ENCODE results near the gene KRT78.
"Not testable (repeated sequence)": the region's sequence is repeated elsewhere in the genome, so short reads cannot be mapped to it uniquely, and the experiment has no call there.

The KRT78 gene

GRCh38 chr12:52891044-52891443 lies 42.2 kb upstream of the KRT78 start:
- no peak for TF ChIP-seq ZNF384 (IDR thresholded peaks at IDR 0.05)
- TF ChIP-seq SUZ12 (IDR thresholded peaks at IDR 0.05) = no peak
- no peak for TF ChIP-seq NFRKB (IDR thresholded peaks at IDR 0.05)
- no peak for TF ChIP-seq PKNOX1 (IDR thresholded peaks at IDR 0.05)
- no peak for TF ChIP-seq LEF1 (IDR thresholded peaks at IDR 0.05; ENCODE audit: borderline replicate concordance)
- TF ChIP-seq FOXK2 (IDR thresholded peaks at IDR 0.05) = no peak
- TF ChIP-seq SP1 (IDR thresholded peaks at IDR 0.05) = no peak
- TF ChIP-seq BHLHE40 (IDR thresholded peaks at IDR 0.05; ENCODE audit: borderline replicate concordance) = no peak
- no peak for TF ChIP-seq FOXM1 (IDR thresholded peaks at IDR 0.05; ENCODE audit: borderline replicate concordance)
- no peak for TF ChIP-seq FOXA1 (IDR thresholded peaks at IDR 0.05)
- no peak for TF ChIP-seq CTBP1 (IDR thresholded peaks at IDR 0.05; ENCODE audit: borderline replicate concordance)
- no peak for DNase-seq (ENCODE audit: extremely low spot score)
- ChIA-PET CTCF (no interaction called here), POLR2A (no interaction called here)

- no peak for DNase-seq (ENCODE audit: extremely low spot score)
- ChIA-PET POLR2A (no interaction called here), CTCF (interaction anchor here (1.7 kb wide), 1 partner anchor 90 kb away, joined by 12 read pairs; no protein-coding TSS in a partner anchor)
- TF ChIP-seq SP1 (IDR thresholded peaks at IDR 0.05) (no peak), SUZ12 (IDR thresholded peaks at IDR 0.05) (no peak), ZNF384 (IDR thresholded peaks at IDR 0.05) (no peak), BHLHE40 (IDR thresholded peaks at IDR 0.05; ENCODE audit: borderline replicate concordance) (no peak), TARDBP (IDR thresholded peaks at IDR 0.05) (no peak), FOXK2 (IDR thresholded peaks at IDR 0.05) (no peak), LEF1 (IDR thresholded peaks at IDR 0.05; ENCODE audit: borderline replicate concordance) (no peak), ELF4 (IDR thresholded peaks at IDR 0.05) (no peak), NFRKB (IDR thresholded peaks at IDR 0.05) (no peak), HDGF (IDR thresholded peaks at IDR 0.05; ENCODE audit: borderline replicate concordance) (no peak), L3MBTL2 (conservative IDR thresholded peaks at IDR 0.05) (no peak), ARNT (IDR thresholded peaks at IDR 0.05) (no peak)
Observed at GRCh38 chr12:52890417-52890816, 41.6 kb upstream of the KRT78 start.

GRCh38 chr12:52884526-52885293 lies 35.9 kb upstream of the KRT78 start:
- TF ChIP-seq HDGF (IDR thresholded peaks at IDR 0.05; ENCODE audit: borderline replicate concordance) = no peak
- TF ChIP-seq BHLHE40 (IDR thresholded peaks at IDR 0.05; ENCODE audit: borderline replicate concordance) = no peak
- no peak for TF ChIP-seq SP1 (IDR thresholded peaks at IDR 0.05)
- no peak for TF ChIP-seq FOXK2 (IDR thresholded peaks at IDR 0.05)
- no peak for TF ChIP-seq TARDBP (IDR thresholded peaks at IDR 0.05)
- no peak for TF ChIP-seq CTBP1 (IDR thresholded peaks at IDR 0.05; ENCODE audit: borderline replicate concordance)
- TF ChIP-seq FOXM1 (IDR thresholded peaks at IDR 0.05; ENCODE audit: borderline replicate concordance) = no peak
- TF ChIP-seq LEF1 (IDR thresholded peaks at IDR 0.05; ENCODE audit: borderline replicate concordance) = no peak
- no peak for TF ChIP-seq NFRKB (IDR thresholded peaks at IDR 0.05)
- ChIA-PET CTCF (interaction anchor here (0.5 to 7.7 kb wide), 39 partner anchors 9 to 1956 kb away, joined by 3 to 231 read pairs (median 4); partner anchors contain the start of genes EIF4B, KRT18 and KRT8), POLR2A (interaction anchor here (2.0 kb wide), 1 partner anchor 95 kb away, joined by 13 read pairs; no protein-coding TSS in a partner anchor)
- peak; percentile 81 for DNase-seq (ENCODE audit: extremely low spot score)

GRCh38 chr12:52880499-52880898 lies 31.7 kb upstream of the KRT78 start:
- CTCF ChIA-PET = interaction anchor here (0.6 to 7.7 kb wide), 21 partner anchors 8 to 776 kb away, joined by 3 to 231 read pairs (median 4); partner anchors contain the start of gene KRT5
- DNase-seq (ENCODE audit: extremely low spot score) = not testable (repeated sequence)
- POLR2A ChIA-PET = interaction anchor here (0.6 kb wide), 1 partner anchor 438 kb away, joined by 3 read pairs; no protein-coding TSS in a partner anchor

- TF ChIP-seq L3MBTL2 (conservative IDR thresholded peaks at IDR 0.05) (peak; percentile 42; the same call in 1 of the 2 replicates), ARNT (IDR thresholded peaks at IDR 0.05) (no peak)
- ChIA-PET POLR2A (interaction anchor here (0.8 to 1.5 kb wide), 2 partner anchors 101 to 507 kb away, joined by 3 to 6 read pairs; no protein-coding TSS in a partner anchor), CTCF (interaction anchor here (0.5 to 7.7 kb wide), 42 partner anchors 9 to 732 kb away, joined by 3 to 231 read pairs (median 4); partner anchors contain the start of genes KRT4, KRT5 and KRT84)
- DNase-seq (ENCODE audit: extremely low spot score) = peak; percentile 85
Observed at GRCh38 chr12:52879394-52880351, 30.9 kb upstream of the KRT78 start.

GRCh38 chr12:52878507-52879393 lies 30.0 kb upstream of the KRT78 start:
- TF ChIP-seq FOXM1 (IDR thresholded peaks at IDR 0.05; ENCODE audit: borderline replicate concordance) = no peak
- TF ChIP-seq ARNT (IDR thresholded peaks at IDR 0.05) = no peak
- no peak for TF ChIP-seq ZNF384 (IDR thresholded peaks at IDR 0.05)
- no peak for TF ChIP-seq L3MBTL2 (conservative IDR thresholded peaks at IDR 0.05)
- TF ChIP-seq NFRKB (IDR thresholded peaks at IDR 0.05) = no peak
- no peak for TF ChIP-seq CTBP1 (IDR thresholded peaks at IDR 0.05; ENCODE audit: borderline replicate concordance)
- no peak for TF ChIP-seq LEF1 (IDR thresholded peaks at IDR 0.05; ENCODE audit: borderline replicate concordance)
- no peak for TF ChIP-seq BHLHE40 (IDR thresholded peaks at IDR 0.05; ENCODE audit: borderline replicate concordance)
- TF ChIP-seq ELF4 (IDR thresholded peaks at IDR 0.05) = no peak
- no peak for TF ChIP-seq HDGF (IDR thresholded peaks at IDR 0.05; ENCODE audit: borderline replicate concordance)
- no peak for TF ChIP-seq SP1 (IDR thresholded peaks at IDR 0.05)
- no peak for TF ChIP-seq PKNOX1 (IDR thresholded peaks at IDR 0.05)
- no peak for TF ChIP-seq FOXA1 (IDR thresholded peaks at IDR 0.05)
- ChIA-PET POLR2A (interaction anchor here (1.5 to 1.8 kb wide), 3 partner anchors 13 to 506 kb away, joined by 3 to 6 read pairs (median 4); no protein-coding TSS in a partner anchor), CTCF (interaction anchor here (0.6 to 7.7 kb wide), 34 partner anchors 8 to 731 kb away, joined by 3 to 231 read pairs (median 4); partner anchors contain the start of genes KRT4 and KRT84)
- DNase-seq (ENCODE audit: extremely low spot score) = no peak
